ENCODE data around the gene COG5. TPM values are rescaled to one million over a fixed set of nuclear protein-coding genes. Genes with fewer than 3 reads are reported as not detected.

COG5 gene
- total and polyA plus RNA-seq, 2 experiments from 2014 or later = 15.4 to 36.5 TPM

DNA sequence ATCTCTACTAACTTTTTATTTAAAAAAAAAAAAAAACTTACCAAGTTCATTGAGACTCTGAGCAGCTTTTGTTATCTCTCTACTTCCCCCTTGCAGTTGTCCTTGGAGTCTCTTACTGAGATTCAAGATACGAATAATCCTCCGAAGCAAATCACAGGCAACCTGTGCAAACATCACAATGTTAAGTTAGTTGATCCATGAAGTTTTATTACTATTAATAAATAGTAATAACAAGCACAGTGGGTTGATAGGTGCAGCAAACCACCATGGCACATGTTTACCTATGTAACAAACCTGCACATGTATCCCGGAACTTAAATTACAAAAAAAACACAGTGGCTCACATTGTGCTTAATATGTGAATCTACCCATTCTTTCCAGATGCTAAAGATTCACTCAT, 36.5 kb downstream of the COG5 start:
- Histone ChIP-seq H3F3A (replicated peaks; ENCODE audit: low read depth) (no peaks in the 10 kb centered on the region), H4K20me1 (replicated peaks; ENCODE audit: insufficient read depth) (no peaks in the 10 kb centered on the region; the same call in 1 of the 2 replicates), H3K4me3 (no peak overlapping the region), H3K9me2 (ENCODE audit: insufficient read depth) (no peaks in the 10 kb centered on the region), H3K79me2 (replicated peaks; ENCODE audit: insufficient read depth) (peaks cover 22% of the 10 kb centered on the region; the same call in 1 of the 2 replicates), H3K36me3 (ENCODE audit: insufficient read depth) (no peaks in the 10 kb centered on the region; the same call in 1 of the 2 replicates), H2AFZ (no peak overlapping the region), H3K27ac (ENCODE audit: low read depth) (no peak overlapping the region), H3K4me2 (no peak overlapping the region), H3K27me3 (ENCODE audit: insufficient read depth) (no peaks in the 10 kb centered on the region), H3K4me1 (ENCODE audit: insufficient read depth) (no peaks in the 10 kb centered on the region)
- DNase-seq (ENCODE audit: low spot score) (no peak), ATAC-seq (no peak)
- H3K4me3 Mint-ChIP-seq = no peak overlapping the region
- H3K4me1 Mint-ChIP-seq = peaks cover 10% of the 10 kb centered on the region
- no peaks in the 10 kb centered on the region for H3K27me3 Mint-ChIP-seq (ENCODE audit: insufficient read depth, low read depth, poor library complexity)
- TF ChIP-seq ZNF331 (CRISPR knock-in tag; IDR thresholded peaks at IDR 0.05; ENCODE audit: low read depth) (no peak), EZH2 (IDR thresholded peaks at IDR 0.05; ENCODE audit: low read depth, unreplicated experiment) (no peak), JUNB (IDR thresholded peaks at IDR 0.05; ENCODE audit: unreplicated experiment) (no peak), NANOG (IDR thresholded peaks at IDR 0.05; ENCODE audit: borderline replicate concordance) (no peak), EZH2phosphoT487 (IDR thresholded peaks at IDR 0.05; ENCODE audit: unreplicated experiment) (no peak), CREB1 (CRISPR knock-in tag; IDR thresholded peaks at IDR 0.05; ENCODE audit: low read depth) (no peak), STAT1 (IDR thresholded peaks at IDR 0.05; ENCODE audit: unreplicated experiment) (no peak), POLR2AphosphoS5 (IDR thresholded peaks at IDR 0.05; ENCODE audit: low read depth) (no peak), ZNF114 (CRISPR knock-in tag; IDR thresholded peaks at IDR 0.05) (no peak)
- TF ChIP-seq, protein P1, sequence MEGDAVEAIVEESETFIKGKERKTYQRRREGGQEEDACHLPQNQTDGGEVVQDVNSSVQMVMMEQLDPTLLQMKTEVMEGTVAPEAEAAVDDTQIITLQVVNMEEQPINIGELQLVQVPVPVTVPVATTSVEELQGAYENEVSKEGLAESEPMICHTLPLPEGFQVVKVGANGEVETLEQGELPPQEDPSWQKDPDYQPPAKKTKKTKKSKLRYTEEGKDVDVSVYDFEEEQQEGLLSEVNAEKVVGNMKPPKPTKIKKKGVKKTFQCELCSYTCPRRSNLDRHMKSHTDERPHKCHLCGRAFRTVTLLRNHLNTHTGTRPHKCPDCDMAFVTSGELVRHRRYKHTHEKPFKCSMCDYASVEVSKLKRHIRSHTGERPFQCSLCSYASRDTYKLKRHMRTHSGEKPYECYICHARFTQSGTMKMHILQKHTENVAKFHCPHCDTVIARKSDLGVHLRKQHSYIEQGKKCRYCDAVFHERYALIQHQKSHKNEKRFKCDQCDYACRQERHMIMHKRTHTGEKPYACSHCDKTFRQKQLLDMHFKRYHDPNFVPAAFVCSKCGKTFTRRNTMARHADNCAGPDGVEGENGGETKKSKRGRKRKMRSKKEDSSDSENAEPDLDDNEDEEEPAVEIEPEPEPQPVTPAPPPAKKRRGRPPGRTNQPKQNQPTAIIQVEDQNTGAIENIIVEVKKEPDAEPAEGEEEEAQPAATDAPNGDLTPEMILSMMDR (conservative IDR thresholded peaks at IDR 0.05; ENCODE audit: low read depth in 2 of 2) = no peak
- TF ChIP-seq, protein P2, sequence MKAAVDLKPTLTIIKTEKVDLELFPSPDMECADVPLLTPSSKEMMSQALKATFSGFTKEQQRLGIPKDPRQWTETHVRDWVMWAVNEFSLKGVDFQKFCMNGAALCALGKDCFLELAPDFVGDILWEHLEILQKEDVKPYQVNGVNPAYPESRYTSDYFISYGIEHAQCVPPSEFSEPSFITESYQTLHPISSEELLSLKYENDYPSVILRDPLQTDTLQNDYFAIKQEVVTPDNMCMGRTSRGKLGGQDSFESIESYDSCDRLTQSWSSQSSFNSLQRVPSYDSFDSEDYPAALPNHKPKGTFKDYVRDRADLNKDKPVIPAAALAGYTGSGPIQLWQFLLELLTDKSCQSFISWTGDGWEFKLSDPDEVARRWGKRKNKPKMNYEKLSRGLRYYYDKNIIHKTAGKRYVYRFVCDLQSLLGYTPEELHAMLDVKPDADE (IDR thresholded peaks at IDR 0.05) = no peak
- TF ChIP-seq, protein P3, sequence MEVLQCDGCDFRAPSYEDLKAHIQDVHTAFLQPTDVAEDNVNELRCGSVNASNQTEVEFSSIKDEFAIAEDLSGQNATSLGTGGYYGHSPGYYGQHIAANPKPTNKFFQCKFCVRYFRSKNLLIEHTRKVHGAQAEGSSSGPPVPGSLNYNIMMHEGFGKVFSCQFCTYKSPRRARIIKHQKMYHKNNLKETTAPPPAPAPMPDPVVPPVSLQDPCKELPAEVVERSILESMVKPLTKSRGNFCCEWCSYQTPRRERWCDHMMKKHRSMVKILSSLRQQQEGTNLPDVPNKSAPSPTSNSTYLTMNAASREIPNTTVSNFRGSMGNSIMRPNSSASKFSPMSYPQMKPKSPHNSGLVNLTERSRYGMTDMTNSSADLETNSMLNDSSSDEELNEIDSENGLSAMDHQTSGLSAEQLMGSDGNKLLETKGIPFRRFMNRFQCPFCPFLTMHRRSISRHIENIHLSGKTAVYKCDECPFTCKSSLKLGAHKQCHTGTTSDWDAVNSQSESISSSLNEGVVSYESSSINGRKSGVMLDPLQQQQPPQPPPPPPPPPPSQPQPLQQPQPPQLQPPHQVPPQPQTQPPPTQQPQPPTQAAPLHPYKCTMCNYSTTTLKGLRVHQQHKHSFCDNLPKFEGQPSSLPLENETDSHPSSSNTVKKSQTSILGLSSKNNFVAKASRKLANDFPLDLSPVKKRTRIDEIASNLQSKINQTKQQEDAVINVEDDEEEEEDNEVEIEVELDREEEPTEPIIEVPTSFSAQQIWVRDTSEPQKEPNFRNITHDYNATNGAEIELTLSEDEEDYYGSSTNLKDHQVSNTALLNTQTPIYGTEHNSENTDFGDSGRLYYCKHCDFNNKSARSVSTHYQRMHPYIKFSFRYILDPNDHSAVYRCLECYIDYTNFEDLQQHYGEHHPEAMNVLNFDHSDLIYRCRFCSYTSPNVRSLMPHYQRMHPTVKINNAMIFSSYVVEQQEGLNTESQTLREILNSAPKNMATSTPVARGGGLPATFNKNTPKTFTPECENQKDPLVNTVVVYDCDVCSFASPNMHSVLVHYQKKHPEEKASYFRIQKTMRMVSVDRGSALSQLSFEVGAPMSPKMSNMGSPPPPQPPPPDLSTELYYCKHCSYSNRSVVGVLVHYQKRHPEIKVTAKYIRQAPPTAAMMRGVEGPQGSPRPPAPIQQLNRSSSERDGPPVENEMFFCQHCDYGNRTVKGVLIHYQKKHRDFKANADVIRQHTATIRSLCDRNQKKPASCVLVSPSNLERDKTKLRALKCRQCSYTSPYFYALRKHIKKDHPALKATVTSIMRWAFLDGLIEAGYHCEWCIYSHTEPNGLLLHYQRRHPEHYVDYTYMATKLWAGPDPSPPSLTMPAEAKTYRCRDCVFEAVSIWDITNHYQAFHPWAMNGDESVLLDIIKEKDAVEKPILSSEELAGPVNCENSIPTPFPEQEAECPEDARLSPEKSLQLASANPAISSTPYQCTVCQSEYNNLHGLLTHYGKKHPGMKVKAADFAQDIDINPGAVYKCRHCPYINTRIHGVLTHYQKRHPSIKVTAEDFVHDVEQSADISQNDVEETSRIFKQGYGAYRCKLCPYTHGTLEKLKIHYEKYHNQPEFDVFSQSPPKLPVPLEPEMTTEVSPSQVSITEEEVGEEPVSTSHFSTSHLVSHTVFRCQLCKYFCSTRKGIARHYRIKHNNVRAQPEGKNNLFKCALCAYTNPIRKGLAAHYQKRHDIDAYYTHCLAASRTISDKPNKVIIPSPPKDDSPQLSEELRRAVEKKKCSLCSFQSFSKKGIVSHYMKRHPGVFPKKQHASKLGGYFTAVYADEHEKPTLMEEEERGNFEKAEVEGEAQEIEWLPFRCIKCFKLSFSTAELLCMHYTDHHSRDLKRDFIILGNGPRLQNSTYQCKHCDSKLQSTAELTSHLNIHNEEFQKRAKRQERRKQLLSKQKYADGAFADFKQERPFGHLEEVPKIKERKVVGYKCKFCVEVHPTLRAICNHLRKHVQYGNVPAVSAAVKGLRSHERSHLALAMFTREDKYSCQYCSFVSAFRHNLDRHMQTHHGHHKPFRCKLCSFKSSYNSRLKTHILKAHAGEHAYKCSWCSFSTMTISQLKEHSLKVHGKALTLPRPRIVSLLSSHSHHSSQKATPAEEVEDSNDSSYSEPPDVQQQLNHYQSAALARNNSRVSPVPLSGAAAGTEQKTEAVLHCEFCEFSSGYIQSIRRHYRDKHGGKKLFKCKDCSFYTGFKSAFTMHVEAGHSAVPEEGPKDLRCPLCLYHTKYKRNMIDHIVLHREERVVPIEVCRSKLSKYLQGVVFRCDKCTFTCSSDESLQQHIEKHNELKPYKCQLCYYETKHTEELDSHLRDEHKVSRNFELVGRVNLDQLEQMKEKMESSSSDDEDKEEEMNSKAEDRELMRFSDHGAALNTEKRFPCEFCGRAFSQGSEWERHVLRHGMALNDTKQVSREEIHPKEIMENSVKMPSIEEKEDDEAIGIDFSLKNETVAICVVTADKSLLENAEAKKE (CRISPR knock-in tag; IDR thresholded peaks at IDR 0.05) = no peak
- TF ChIP-seq, protein P4, sequence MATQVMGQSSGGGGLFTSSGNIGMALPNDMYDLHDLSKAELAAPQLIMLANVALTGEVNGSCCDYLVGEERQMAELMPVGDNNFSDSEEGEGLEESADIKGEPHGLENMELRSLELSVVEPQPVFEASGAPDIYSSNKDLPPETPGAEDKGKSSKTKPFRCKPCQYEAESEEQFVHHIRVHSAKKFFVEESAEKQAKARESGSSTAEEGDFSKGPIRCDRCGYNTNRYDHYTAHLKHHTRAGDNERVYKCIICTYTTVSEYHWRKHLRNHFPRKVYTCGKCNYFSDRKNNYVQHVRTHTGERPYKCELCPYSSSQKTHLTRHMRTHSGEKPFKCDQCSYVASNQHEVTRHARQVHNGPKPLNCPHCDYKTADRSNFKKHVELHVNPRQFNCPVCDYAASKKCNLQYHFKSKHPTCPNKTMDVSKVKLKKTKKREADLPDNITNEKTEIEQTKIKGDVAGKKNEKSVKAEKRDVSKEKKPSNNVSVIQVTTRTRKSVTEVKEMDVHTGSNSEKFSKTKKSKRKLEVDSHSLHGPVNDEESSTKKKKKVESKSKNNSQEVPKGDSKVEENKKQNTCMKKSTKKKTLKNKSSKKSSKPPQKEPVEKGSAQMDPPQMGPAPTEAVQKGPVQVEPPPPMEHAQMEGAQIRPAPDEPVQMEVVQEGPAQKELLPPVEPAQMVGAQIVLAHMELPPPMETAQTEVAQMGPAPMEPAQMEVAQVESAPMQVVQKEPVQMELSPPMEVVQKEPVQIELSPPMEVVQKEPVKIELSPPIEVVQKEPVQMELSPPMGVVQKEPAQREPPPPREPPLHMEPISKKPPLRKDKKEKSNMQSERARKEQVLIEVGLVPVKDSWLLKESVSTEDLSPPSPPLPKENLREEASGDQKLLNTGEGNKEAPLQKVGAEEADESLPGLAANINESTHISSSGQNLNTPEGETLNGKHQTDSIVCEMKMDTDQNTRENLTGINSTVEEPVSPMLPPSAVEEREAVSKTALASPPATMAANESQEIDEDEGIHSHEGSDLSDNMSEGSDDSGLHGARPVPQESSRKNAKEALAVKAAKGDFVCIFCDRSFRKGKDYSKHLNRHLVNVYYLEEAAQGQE (IDR thresholded peaks at IDR 0.05; ENCODE audit: unreplicated experiment) = no peak
- no peaks in the 10 kb centered on the region for H3K9me3 Mint-ChIP-seq
- H3K36me3 Mint-ChIP-seq (ENCODE audit: low read depth) = peaks cover 17% of the 10 kb centered on the region
- H3K27ac Mint-ChIP-seq = no peak overlapping the region
